ENCODE measurements around the gene ZNF410. TPM values are rescaled to one million over a fixed set of nuclear protein-coding genes. Genes with fewer than 3 reads are reported as not detected.
A peak's percentile ranks its signal among the peaks of the same experiment; 100 is the strongest.
"Not testable (repeated sequence)": the region's sequence is repeated elsewhere in the genome, so short reads cannot be mapped to it uniquely, and the experiment has no call there.

The ZNF410 gene
- total RNA-seq, 2 experiments from 2014 or later, result 58.6 to 66.2 TPM

- no peaks in the 10 kb centered on the region for H3K27me3 Mint-ChIP-seq
- H3K4me3 Mint-ChIP-seq, result no peak overlapping the region
- ChIA-PET CTCF (interaction anchor here (0.5 to 1.2 kb wide), 2 partner anchors 19 to 1118 kb away, joined by 3 read pairs; no protein-coding TSS in a partner anchor), POLR2A (no interaction called here)
- ATAC-seq (no peak), DNase-seq (no peak)
- no peak overlapping the region for H3K27ac Mint-ChIP-seq
- peaks cover under 1% of the 10 kb centered on the region for H3K9me3 Mint-ChIP-seq (ENCODE audit: low read depth)
- H3K36me3 Mint-ChIP-seq (ENCODE audit: low read depth), result peaks cover 52% of the 10 kb centered on the region
- peaks cover under 1% of the 10 kb centered on the region for H3K4me1 Mint-ChIP-seq
- intact Hi-C loops (cut with DNase I, micrococcal nuclease), result no loop called here
Observed at GRCh38 chr14:73916324-73916723, 29.7 kb downstream of the ZNF410 start.

DNA sequence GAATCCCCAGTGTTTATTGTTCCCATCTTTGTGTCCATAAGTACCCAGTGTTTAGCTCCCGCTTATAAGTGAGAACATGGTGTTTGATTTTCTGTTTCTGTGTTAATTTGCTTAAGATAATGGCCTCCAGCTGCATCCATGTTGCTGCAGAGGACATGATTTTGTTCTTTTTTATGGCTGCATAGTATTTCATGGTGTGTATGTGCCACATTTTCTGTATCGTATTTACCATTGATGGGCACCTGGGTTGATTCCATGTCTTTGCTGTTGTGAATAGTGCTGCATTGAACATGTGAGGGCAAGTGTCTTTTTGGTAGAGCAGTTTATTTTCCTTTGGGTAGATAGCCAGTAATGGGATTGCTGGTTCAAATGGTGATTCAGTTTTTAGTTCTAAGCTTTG, 32.8 kb downstream of the ZNF410 start:
- not testable (repeated sequence) for DNase-seq

DNA sequence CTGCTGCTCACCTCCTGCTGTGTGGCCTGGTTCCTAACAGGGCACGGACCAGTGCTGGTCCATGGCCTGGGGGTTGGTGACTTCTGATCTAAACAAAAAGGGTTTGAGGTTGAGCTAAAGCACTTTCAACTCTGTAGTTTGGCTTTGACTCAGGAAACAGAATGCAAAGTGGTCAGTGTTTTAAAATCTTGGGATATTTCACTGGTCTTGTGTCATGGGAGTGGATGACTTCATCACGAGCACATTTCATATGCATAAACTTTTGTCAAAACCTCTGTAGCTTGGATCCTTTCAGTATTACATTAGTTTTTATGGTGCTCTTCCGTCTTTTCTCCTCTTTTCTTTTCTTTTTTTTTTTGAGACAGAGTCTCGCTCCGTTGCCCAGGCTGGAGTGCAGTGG, 37.7 kb downstream of the ZNF410 start:
- CTCF ChIA-PET, result interaction anchor here (1.1 kb wide), 1 partner anchor 19 kb away, joined by 3 read pairs; no protein-coding TSS in a partner anchor
- Mint-ChIP-seq H3K4me3 (no peak overlapping the region), H3K36me3 (ENCODE audit: low read depth) (peaks cover 65% of the 10 kb centered on the region)

More for the DNA sequence above, 32.8 kb downstream of the ZNF410 start:
- H3K27me3 Mint-ChIP-seq; ATAC-seq; intact Hi-C loops (cut with DNase I, micrococcal nuclease); H3K4me3 Mint-ChIP-seq; H3K9me3 Mint-ChIP-seq (ENCODE audit: low read depth); POLR2A ChIA-PET; H3K27ac Mint-ChIP-seq; H3K4me1 Mint-ChIP-seq: not testable (repeated sequence)
- H3K36me3 Mint-ChIP-seq (ENCODE audit: low read depth), result peaks cover 39% of the 10 kb centered on the region
- CTCF ChIA-PET, result interaction anchor here (1.4 kb wide), 1 partner anchor 16 kb away, joined by 3 read pairs; no protein-coding TSS in a partner anchor

DNA sequence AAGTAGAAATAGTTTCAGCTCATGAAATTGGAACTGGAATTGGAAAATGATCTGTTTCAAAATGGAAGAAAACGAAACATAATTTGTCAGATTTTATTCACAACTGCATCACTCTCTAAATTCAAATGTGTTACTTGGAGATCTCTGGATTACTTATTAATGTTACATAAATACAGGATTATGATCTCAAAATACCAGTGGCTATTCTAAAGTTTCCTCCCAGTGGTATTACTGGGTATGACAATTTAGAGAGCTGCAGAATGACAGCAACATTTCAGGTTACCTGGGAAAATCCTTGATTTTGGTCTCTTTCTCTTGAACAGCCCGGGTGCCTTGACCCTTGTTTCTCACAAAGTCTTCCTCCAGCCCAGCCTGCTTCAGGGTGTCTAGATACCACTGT, 49.0 kb downstream of the ZNF410 start:
- Mint-ChIP-seq H3K4me1 (peaks cover 4% of the 10 kb centered on the region), H3K4me3 (no peak overlapping the region), H3K27ac (no peak overlapping the region), H3K27me3 (no peaks in the 10 kb centered on the region), H3K36me3 (ENCODE audit: low read depth) (peaks cover 17% of the 10 kb centered on the region), H3K9me3 (ENCODE audit: low read depth) (no peaks in the 10 kb centered on the region)
- ATAC-seq (no peak), DNase-seq (no peak)
- intact Hi-C loops (cut with DNase I, micrococcal nuclease), result no loop called here
- POLR2A ChIA-PET, result interaction anchor here (1.3 kb wide), 1 partner anchor 14 kb away, joined by 4 read pairs; the partner anchor contains the start of genes COQ6 and FAM161B
- CTCF ChIA-PET, result interaction anchor here (0.6 to 1.3 kb wide), 14 partner anchors 8 to 900 kb away, joined by 3 to 6 read pairs (median 3); partner anchors contain the start of genes COQ6 and FAM161B

More for the DNA sequence above, 37.7 kb downstream of the ZNF410 start:
- Mint-ChIP-seq H3K27me3 (no peaks in the 10 kb centered on the region), H3K9me3 (ENCODE audit: low read depth) (no peaks in the 10 kb centered on the region), H3K4me1 (no peaks in the 10 kb centered on the region), H3K27ac (no peak overlapping the region)
- ATAC-seq (no peak), DNase-seq (no peak)
- intact Hi-C loops (cut with DNase I, micrococcal nuclease), result no loop called here
- POLR2A ChIA-PET, result no interaction called here

DNA sequence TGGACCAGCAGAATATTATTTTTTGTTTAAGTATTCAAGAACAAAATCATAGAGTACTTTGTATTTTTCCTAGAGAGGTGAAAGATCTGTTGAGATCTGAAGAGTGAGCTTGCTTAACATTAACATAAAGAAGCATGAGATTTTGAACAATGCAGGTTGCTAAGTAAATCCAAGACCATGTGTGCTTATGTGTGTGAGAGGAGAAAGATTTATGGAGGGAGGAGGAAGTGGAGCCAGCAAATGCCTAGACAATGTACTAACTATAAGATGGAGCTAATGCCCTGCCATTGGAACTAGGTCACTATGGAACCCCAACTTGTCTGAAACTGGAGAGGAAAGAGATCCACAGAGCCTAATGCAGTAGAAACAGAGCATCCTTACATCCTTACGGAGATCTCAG, 49.9 kb downstream of the ZNF410 start:
- Mint-ChIP-seq H3K9me3 (ENCODE audit: low read depth) (no peaks in the 10 kb centered on the region), H3K27me3 (no peaks in the 10 kb centered on the region), H3K36me3 (ENCODE audit: low read depth) (peaks cover 14% of the 10 kb centered on the region), H3K4me3 (no peak overlapping the region), H3K27ac (no peak overlapping the region), H3K4me1 (no peaks in the 10 kb centered on the region)
- intact Hi-C loops (cut with DNase I, micrococcal nuclease), result no loop called here
- DNase-seq (no peak), ATAC-seq (no peak)
- ChIA-PET POLR2A (no interaction called here), CTCF (interaction anchor here (0.7 to 1.3 kb wide), 3 partner anchors 20 to 105 kb away, joined by 4 read pairs; no protein-coding TSS in a partner anchor)

DNA sequence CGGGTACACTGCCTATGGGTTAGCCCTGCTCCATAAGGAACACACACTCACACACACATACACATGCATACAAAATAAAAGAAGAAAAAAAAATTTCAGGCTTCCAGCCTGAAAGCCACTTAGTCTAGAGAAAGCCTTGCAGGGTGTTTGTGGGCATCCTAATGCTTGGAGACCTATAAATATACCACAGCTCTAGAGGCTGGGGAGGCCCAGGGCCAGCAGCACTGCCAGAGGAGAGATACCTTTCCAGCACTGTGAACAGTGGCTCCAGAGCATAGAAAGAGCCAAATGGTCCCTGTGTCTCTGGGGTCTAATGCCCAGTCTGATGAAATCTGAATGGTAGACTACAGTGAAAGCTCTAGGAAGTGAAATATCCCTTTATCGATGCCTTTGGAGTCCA, 50.4 kb downstream of the ZNF410 start:
- Mint-ChIP-seq H3K36me3 (ENCODE audit: low read depth) (peaks cover 11% of the 10 kb centered on the region), H3K9me3 (ENCODE audit: low read depth) (no peaks in the 10 kb centered on the region), H3K4me3 (no peak overlapping the region), H3K4me1 (no peaks in the 10 kb centered on the region), H3K27me3 (no peaks in the 10 kb centered on the region), H3K27ac (no peak overlapping the region)
- POLR2A ChIA-PET, result no interaction called here
- CTCF ChIA-PET, result interaction anchor here (0.7 to 1.3 kb wide), 2 partner anchors 20 to 67 kb away, joined by 4 read pairs; no protein-coding TSS in a partner anchor
- intact Hi-C loops (cut with DNase I, micrococcal nuclease), result no loop called here
- no peak for ATAC-seq
- DNase-seq, result no peak

GRCh38 chr14:73942180-73942579, 55.5 kb downstream of the ZNF410 start:
- no peaks in the 10 kb centered on the region for H3K9me3 Mint-ChIP-seq (ENCODE audit: low read depth)
- no peak overlapping the region for H3K4me3 Mint-ChIP-seq
- peaks cover 2% of the 10 kb centered on the region for H3K4me1 Mint-ChIP-seq
- intact Hi-C loops (cut with DNase I, micrococcal nuclease), result no loop called here
- DNase-seq, result no peak
- no peaks in the 10 kb centered on the region for H3K36me3 Mint-ChIP-seq (ENCODE audit: low read depth)
- ChIA-PET CTCF (interaction anchor here (0.5 to 1.5 kb wide), 4 partner anchors 10 to 272 kb away, joined by 3 to 5 read pairs (median 4); no protein-coding TSS in a partner anchor), POLR2A (no interaction called here)
- H3K27ac Mint-ChIP-seq, result no peak overlapping the region
- ATAC-seq, result no peak
- H3K27me3 Mint-ChIP-seq, result no peaks in the 10 kb centered on the region

DNA sequence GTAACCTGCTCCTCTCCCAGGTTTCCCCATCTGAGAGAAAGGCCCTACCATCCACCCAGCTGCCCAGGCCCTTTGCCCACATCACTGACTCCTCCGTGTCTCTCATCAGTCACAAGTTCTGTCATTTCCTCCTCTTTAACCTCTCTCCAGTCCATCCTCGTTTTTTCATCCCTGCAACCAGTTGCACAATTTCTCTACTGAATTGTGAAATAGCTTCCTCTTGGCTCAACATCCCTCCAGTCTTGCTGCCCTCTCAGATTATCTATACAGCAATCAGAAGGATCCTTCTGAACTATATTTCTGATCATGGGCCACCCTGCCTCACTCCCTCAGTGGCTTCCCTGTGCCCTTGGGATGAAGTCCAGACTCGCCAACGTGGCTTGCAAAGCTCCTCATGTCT, 56.4 kb downstream of the ZNF410 start:
- no peak overlapping the region for H3K4me3 Mint-ChIP-seq
- no peaks in the 10 kb centered on the region for H3K27me3 Mint-ChIP-seq
- CTCF ChIA-PET, result interaction anchor here (1.0 to 1.5 kb wide), 2 partner anchors 10 to 11 kb away, joined by 3 to 5 read pairs; no protein-coding TSS in a partner anchor
- POLR2A ChIA-PET, result no interaction called here
- no peaks in the 10 kb centered on the region for H3K9me3 Mint-ChIP-seq (ENCODE audit: low read depth)
- peaks cover 2% of the 10 kb centered on the region for H3K4me1 Mint-ChIP-seq
- DNase-seq, result no peak
- H3K27ac Mint-ChIP-seq, result peak overlapping the region; percentile 10
- no peak for ATAC-seq
- H3K36me3 Mint-ChIP-seq (ENCODE audit: low read depth), result no peaks in the 10 kb centered on the region
- intact Hi-C loops (cut with DNase I, micrococcal nuclease), result no loop called here

DNA sequence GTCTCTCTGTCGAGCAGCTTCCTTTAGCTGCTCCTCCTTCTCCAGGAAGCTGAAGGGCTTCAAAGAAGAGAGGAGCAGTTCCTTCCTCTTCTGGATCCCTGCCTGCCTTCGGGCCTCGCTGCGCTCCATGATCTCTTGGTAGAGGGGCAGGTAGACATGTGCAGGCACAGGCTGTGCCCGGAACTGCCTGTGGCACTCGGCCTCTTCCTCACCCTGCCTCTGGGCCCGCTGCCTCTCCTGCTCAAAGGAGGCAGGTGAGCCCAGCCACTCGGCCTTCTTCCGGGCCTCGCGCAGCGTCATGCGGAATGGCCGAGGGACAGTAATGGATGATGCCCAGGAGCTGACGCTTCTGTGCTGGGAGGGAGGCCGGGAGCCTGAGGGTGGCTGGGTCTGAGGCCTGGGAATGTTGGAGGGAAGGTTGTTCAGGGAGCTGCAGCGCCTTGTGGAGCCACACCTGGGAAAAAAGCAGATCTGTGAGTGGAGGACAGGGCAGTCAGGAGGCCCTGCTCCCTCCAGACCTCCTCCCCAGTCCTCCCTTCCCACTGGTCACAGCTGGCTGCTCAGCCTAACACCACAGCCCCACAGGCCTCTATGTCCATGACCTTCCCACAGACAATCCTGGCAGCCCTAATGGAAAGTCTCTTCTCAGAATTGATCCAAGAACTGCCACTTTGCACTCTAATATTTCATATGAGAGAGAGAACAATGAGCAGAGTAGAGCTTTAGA, 57.9 kb downstream of the ZNF410 start:
- intact Hi-C loops (cut with DNase I, micrococcal nuclease), result no loop called here
- no peak overlapping the region for H3K27ac Mint-ChIP-seq
- H3K27me3 Mint-ChIP-seq, result no peaks in the 10 kb centered on the region
- no peaks in the 10 kb centered on the region for H3K9me3 Mint-ChIP-seq (ENCODE audit: low read depth)
- ChIA-PET POLR2A (no interaction called here), CTCF (no interaction called here)
- no peak overlapping the region for H3K4me3 Mint-ChIP-seq
- no peak for ATAC-seq
- H3K36me3 Mint-ChIP-seq (ENCODE audit: low read depth), result no peaks in the 10 kb centered on the region
- DNase-seq, result no peak
- peaks cover 3% of the 10 kb centered on the region for H3K4me1 Mint-ChIP-seq

GRCh38 chr14:73945159-73945670, 58.6 kb downstream of the ZNF410 start:
- POLR2A ChIA-PET, result no interaction called here
- ATAC-seq, result no peak
- H3K27me3 Mint-ChIP-seq, result no peaks in the 10 kb centered on the region

GRCh38 chr14:73949752-73950734, 63.4 kb downstream of the ZNF410 start, which contains the start of the genes COQ6 and FAM161B:
COQ6 (plus strand) TSS chr14:73950302; CDS start chr14:73950333, 31 bp downstream.
FAM161B (minus strand) TSS chr14:73950094; CDS start chr14:73950026, 68 bp downstream.
- ChIA-PET CTCF (interaction anchor here (0.6 to 1.0 kb wide), 7 partner anchors 8 to 564 kb away, joined by 3 to 4 read pairs (median 3); partner anchors contain the start of gene PTGR2), POLR2A (interaction anchor here (0.6 to 1.0 kb wide), 3 partner anchors 14 to 99 kb away, joined by 3 to 4 read pairs (median 3); partner anchors contain the start of genes BBOF1, ENTPD5 and PTGR2)
- Mint-ChIP-seq H3K4me1 (peaks cover 14% of the 10 kb centered on the region), H3K4me3 (peak within 1 kb of the TSS; percentile 91), H3K9me3 (ENCODE audit: low read depth) (no peaks in the 10 kb centered on the region), H3K27me3 (no peaks in the 10 kb centered on the region), H3K27ac (peak within 1 kb of the TSS; percentile 88), H3K36me3 (ENCODE audit: low read depth) (peaks cover 4% of the 10 kb centered on the region)
- ATAC-seq, result peak; percentile 96
- intact Hi-C loops (cut with DNase I, micrococcal nuclease), result loop anchor here (1.0 to 5.0 kb wide), 14 partner anchors 64 to 892 kb away; partner anchors contain the start of genes ALDH6A1 (in 2 of the 2), BBOF1 (in 2 of the 2), ENTPD5 (in 2 of the 2) and LIN52 (in 2 of the 2)
- DNase-seq, result peak; percentile 95

More at GRCh38 chr14:73945159-73945670, 58.6 kb downstream of the ZNF410 start:
- Mint-ChIP-seq H3K27ac (no peak overlapping the region), H3K4me3 (no peak overlapping the region), H3K9me3 (ENCODE audit: low read depth) (no peaks in the 10 kb centered on the region), H3K36me3 (ENCODE audit: low read depth) (no peaks in the 10 kb centered on the region), H3K4me1 (peaks cover 6% of the 10 kb centered on the region)
- intact Hi-C loops (cut with DNase I, micrococcal nuclease), result no loop called here
- no peak for DNase-seq
- CTCF ChIA-PET, result no interaction called here
